OCI-LY7 (cell line): Measurements from ENCODE around the gene RBM28. TPM values are rescaled to one million over a fixed set of nuclear protein-coding genes. Genes with fewer than 3 reads are reported as not detected.
A peak's percentile ranks its signal among the peaks of the same experiment; 100 is the strongest.

ENCODE experiments used
- BruUV-seq: library from RNA; stranded (reverse); fragments of 400-500 nt; replicated peaks from 2 replicates; lab custom pipeline; 2021; lab: Mats Ljungman, UMichigan
- CTCF ChIA-PET: fragments of 300-600 bp; sonication (Branson Sonifier 250); formaldehyde crosslinking; loops from one replicate; lab custom pipeline; 2022; ENCODE audit warnings: antibody characterized with exemption; ENCODE audit not compliant: unreplicated experiment; lab: Charles Lee
- POLR2A ChIA-PET: fragments of 300-600 bp; sonication (Branson Sonifier 250); formaldehyde crosslinking; loops from one replicate; lab custom pipeline; 2022; ENCODE audit warnings: antibody characterized with exemption; lab: Charles Lee
- DNase-seq: peaks from one replicate; pipeline ENCODE4 v3.0.0-alpha.2; 2015; ENCODE audit warnings: low spot score
- H2AFZ ChIP-seq: fragments of 200-600 bp; sonication (generic), shearing (Covaris generic); 2 replicates; pipeline ENCODE4 v1.6.1; 2014; ENCODE audit warnings: mild to moderate bottlenecking, antibody characterized with exemption, low read length, moderate library complexity
- H3K27ac ChIP-seq: fragments of 200-600 bp; sonication (generic); 2 replicates; pipeline ENCODE4 v1.5.1; 2014; ENCODE audit warnings: mixed run types, low read depth, mild to moderate bottlenecking, moderate library complexity, low read length, inconsistent platforms; ENCODE audit not compliant: poor library complexity, severe bottlenecking
- H3K36me3 ChIP-seq: fragments of 200-600 bp; sonication (generic); 2 replicates; pipeline ENCODE4 v1.6.1; 2014; ENCODE audit warnings: mild to moderate bottlenecking, antibody characterized with exemption, low read length, moderate library complexity, mixed read lengths; ENCODE audit not compliant: insufficient read depth
- H3K4me1 ChIP-seq: fragments of 200-600 bp; sonication (generic); 2 replicates; pipeline ENCODE4 v1.5.1; 2014; ENCODE audit warnings: mild to moderate bottlenecking, low read length; ENCODE audit not compliant: insufficient read depth, poor library complexity, severe bottlenecking
- H3K4me2 ChIP-seq: fragments of 200-600 bp; sonication (generic); 2 replicates; pipeline ENCODE4 v1.6.1; 2014; ENCODE audit warnings: mild to moderate bottlenecking, low read length
- H3K4me3 ChIP-seq: fragments of 200-600 bp; sonication (generic); 2 replicates; pipeline ENCODE4 v1.5.1; 2014; ENCODE audit warnings: mild to moderate bottlenecking, low read depth, low read length; ENCODE audit not compliant: poor library complexity, severe bottlenecking
- H3K79me2 ChIP-seq: fragments of 200-600 bp; sonication (generic); 2 replicates; pipeline ENCODE4 v1.6.1; 2016; ENCODE audit warnings: low read depth, mild to moderate bottlenecking, low read length, moderate library complexity, mixed read lengths; ENCODE audit not compliant: insufficient read depth
- H3K9me2 ChIP-seq: fragments of 200-600 bp; sonication (generic); 2 replicates; pipeline ENCODE4 v1.6.1; 2016; ENCODE audit warnings: mild to moderate bottlenecking, low read length, mixed read lengths; ENCODE audit not compliant: insufficient read depth
- H3K9me3 ChIP-seq: fragments of 200-600 bp; sonication (generic); 2 replicates; pipeline ENCODE4 v1.6.1; 2014; ENCODE audit warnings: mild to moderate bottlenecking, mixed run types, low read length, mixed read lengths
- H4K20me1 ChIP-seq: fragments of 200-600 bp; sonication (generic); 2 replicates; pipeline ENCODE4 v1.6.1; 2014; ENCODE audit warnings: mild to moderate bottlenecking, antibody characterized with exemption, low read length, moderate library complexity, mixed read lengths; ENCODE audit not compliant: insufficient read depth
- CTCF ChIP-seq: fragments of 200-600 bp; sonication (generic); conservative IDR thresholded peaks from 2 replicates; pipeline ENCODE4 v1.5.1; 2014; ENCODE audit warnings: mild to moderate bottlenecking, antibody characterized with exemption, low read length, moderate library complexity, mixed read lengths
- EZH2phosphoT487 ChIP-seq: fragments of 200-600 bp; sonication (generic); IDR thresholded peaks from 2 replicates; pipeline ENCODE4 v1.6.1; 2018; ENCODE audit warnings: low read depth, borderline replicate concordance, mild to moderate bottlenecking, mixed run types, antibody characterized with exemption, low read length, moderate library complexity, mixed read lengths
- intact Hi-C: fragments of 100-400 bp; cut with micrococcal nuclease; formaldehyde crosslinking; loops from one replicate; pipeline ENCODE4 v1.10.0; 2022; ENCODE audit not compliant: unreplicated experiment
- total RNA-seq, 2 experiments: library from RNA; depleted of rRNA in 1 of 2; stranded (reverse); fragments of >200 nt in 1 of 2; shearing (Covaris generic) in 1 of 2; gene quantifications; 2 replicates each; pipeline ENCODE4 v1.2.3, GENCODE V29; 2014 to 2022

The RBM28 gene
- total RNA-seq, 2 experiments from 2014 or later: 35.6 to 70.0 TPM

GRCh38 chr7:128387216-128388144, 43.8 kb upstream of the RBM28 start:
- H3K27ac ChIP-seq: no peak overlapping the region
- no peaks in the 10 kb centered on the region for H3K36me3 ChIP-seq
- no TSS peak for BruUV-seq
- H3K79me2 ChIP-seq: no peaks in the 10 kb centered on the region
- intact Hi-C loops: loop anchor here (1.0 kb wide), 1 partner anchor 40 kb away; no protein-coding TSS in a partner anchor
- H2AFZ ChIP-seq: no peak overlapping the region
- TF ChIP-seq CTCF: peak; percentile 88
- TF ChIP-seq EZH2phosphoT487: no peak
- H3K4me3 ChIP-seq: no peak overlapping the region
- H4K20me1 ChIP-seq: no peaks in the 10 kb centered on the region
- H3K9me2 ChIP-seq: no peaks in the 10 kb centered on the region
- ChIA-PET POLR2A (interaction anchor here (0.7 kb wide), 1 partner anchor 353 kb away, joined by 3 read pairs; no protein-coding TSS in a partner anchor), CTCF (interaction anchor here (0.9 to 2.8 kb wide), 3 partner anchors 10 to 43 kb away, joined by 3 to 18 read pairs (median 8); no protein-coding TSS in a partner anchor)
- H3K9me3 ChIP-seq: no peaks in the 10 kb centered on the region
- DNase-seq: peak; percentile 77
- H3K4me1 ChIP-seq: no peaks in the 10 kb centered on the region
- H3K4me2 ChIP-seq: no peak overlapping the region

- no peak for TF ChIP-seq EZH2phosphoT487
- no peak for TF ChIP-seq CTCF
- CTCF ChIA-PET: interaction anchor here (2.8 kb wide), 1 partner anchor 39 kb away, joined by 18 read pairs; no protein-coding TSS in a partner anchor
- Histone ChIP-seq H3K9me2 (no peaks in the 10 kb centered on the region), H3K4me3 (no peak overlapping the region), H3K79me2 (no peaks in the 10 kb centered on the region), H3K9me3 (no peaks in the 10 kb centered on the region), H3K36me3 (no peaks in the 10 kb centered on the region), H2AFZ (no peak overlapping the region), H3K4me1 (no peaks in the 10 kb centered on the region), H3K27ac (no peak overlapping the region), H3K4me2 (no peak overlapping the region), H4K20me1 (no peaks in the 10 kb centered on the region)
- POLR2A ChIA-PET: interaction anchor here (0.5 to 0.7 kb wide), 3 partner anchors 17 to 354 kb away, joined by 3 read pairs; no protein-coding TSS in a partner anchor
- BruUV-seq: no TSS peak
- DNase-seq: no peak
- intact Hi-C loops: no loop called here
These were observed 42.5 kb upstream of the RBM28 start for GRCh38 chr7:128385988-128386925.
